Neural cell (in vitro differentiated cells): ENCODE data around the gene HNRNPA2B1.

ENCODE experiments used
- EP300 ChIP-seq: fragments of 450-650 bp; conservative IDR thresholded peaks from 2 replicates; pipeline ENCODE4 v1.6.1; 2014; ENCODE audit warnings: antibody characterized with exemption, mild to moderate bottlenecking, moderate library complexity; ENCODE audit not compliant: poor library complexity, severe bottlenecking
- EZH2 ChIP-seq: fragments of 200-600, 300-800 bp; shearing (Covaris generic), sonication (generic); IDR thresholded peaks from 2 replicates; pipeline ENCODE4 v1.6.1; 2014; ENCODE audit warnings: antibody characterized with exemption, low read length, borderline replicate concordance, mild to moderate bottlenecking; ENCODE audit not compliant: insufficient read depth, poor library complexity, severe bottlenecking
- MXI1 ChIP-seq: fragments of 450-650 bp; conservative IDR thresholded peaks from 2 replicates; pipeline ENCODE4 v1.6.1; 2014; ENCODE audit warnings: antibody characterized with exemption, mild to moderate bottlenecking; ENCODE audit not compliant: poor library complexity, severe bottlenecking
- POLR2AphosphoS5 ChIP-seq: IDR thresholded peaks from 2 replicates; pipeline ENCODE4 v1.6.1; 2012
- RAD21 ChIP-seq: fragments of 450-650 bp; conservative IDR thresholded peaks from 2 replicates; pipeline ENCODE4 v1.6.1; 2014; ENCODE audit warnings: antibody characterized with exemption, mild to moderate bottlenecking, moderate library complexity
- SMC3 ChIP-seq: fragments of 450-650 bp; conservative IDR thresholded peaks from 2 replicates; pipeline ENCODE4 v1.6.1; 2014; ENCODE audit warnings: antibody characterized with exemption, mild to moderate bottlenecking, moderate library complexity; ENCODE audit not compliant: poor library complexity
- TAF1 ChIP-seq: IDR thresholded peaks from 2 replicates; pipeline ENCODE4 v1.6.1; 2012; ENCODE audit warnings: low read depth
- TF ChIP-seq, protein P1 (sequence below): fragments of 450-650 bp; IDR thresholded peaks from 2 replicates; pipeline ENCODE4 v1.5.1; 2014; ENCODE audit warnings: antibody characterized with exemption, mild to moderate bottlenecking, moderate library complexity; ENCODE audit not compliant: poor library complexity, severe bottlenecking

DNA sequence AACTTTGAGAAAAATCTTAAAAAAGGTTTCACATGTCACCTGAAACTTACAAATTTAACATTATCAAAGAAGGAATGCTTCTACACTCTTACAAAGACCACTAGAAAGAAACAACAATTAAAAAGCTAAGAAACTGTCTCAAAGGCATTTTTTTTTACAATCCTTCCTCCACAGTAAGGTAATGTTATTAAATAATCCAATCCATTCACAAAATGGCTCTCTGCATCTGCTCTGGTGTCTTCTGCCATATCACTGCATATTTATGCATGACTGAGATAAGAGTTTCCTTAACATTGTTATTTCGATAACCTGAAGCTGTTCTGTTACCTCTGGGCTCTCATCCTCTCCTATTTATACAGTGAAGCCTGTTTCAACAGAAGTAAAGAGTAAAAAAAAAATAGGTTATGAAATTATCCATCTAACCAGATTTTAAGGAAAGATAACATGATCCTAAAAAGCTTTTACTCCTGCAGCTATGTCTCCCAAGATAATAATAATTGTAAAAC lies 8.5 kb downstream of the HNRNPA2B1 start:
- TF ChIP-seq, protein P1, sequence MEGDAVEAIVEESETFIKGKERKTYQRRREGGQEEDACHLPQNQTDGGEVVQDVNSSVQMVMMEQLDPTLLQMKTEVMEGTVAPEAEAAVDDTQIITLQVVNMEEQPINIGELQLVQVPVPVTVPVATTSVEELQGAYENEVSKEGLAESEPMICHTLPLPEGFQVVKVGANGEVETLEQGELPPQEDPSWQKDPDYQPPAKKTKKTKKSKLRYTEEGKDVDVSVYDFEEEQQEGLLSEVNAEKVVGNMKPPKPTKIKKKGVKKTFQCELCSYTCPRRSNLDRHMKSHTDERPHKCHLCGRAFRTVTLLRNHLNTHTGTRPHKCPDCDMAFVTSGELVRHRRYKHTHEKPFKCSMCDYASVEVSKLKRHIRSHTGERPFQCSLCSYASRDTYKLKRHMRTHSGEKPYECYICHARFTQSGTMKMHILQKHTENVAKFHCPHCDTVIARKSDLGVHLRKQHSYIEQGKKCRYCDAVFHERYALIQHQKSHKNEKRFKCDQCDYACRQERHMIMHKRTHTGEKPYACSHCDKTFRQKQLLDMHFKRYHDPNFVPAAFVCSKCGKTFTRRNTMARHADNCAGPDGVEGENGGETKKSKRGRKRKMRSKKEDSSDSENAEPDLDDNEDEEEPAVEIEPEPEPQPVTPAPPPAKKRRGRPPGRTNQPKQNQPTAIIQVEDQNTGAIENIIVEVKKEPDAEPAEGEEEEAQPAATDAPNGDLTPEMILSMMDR: no peak
- no peak for TF ChIP-seq EP300
- TF ChIP-seq TAF1: no peak
- TF ChIP-seq SMC3: no peak
- TF ChIP-seq RAD21: no peak
- no peak for TF ChIP-seq POLR2AphosphoS5
- TF ChIP-seq MXI1: no peak
- no peak for TF ChIP-seq EZH2
